Right renal pelvis (tissue), 4 donors: ENCODE data around the gene CCDC183. TPM values are rescaled to one million over a fixed set of nuclear protein-coding genes. Genes with fewer than 3 reads are reported as not detected.
"Not testable (repeated sequence)": the region's sequence is repeated elsewhere in the genome, so short reads cannot be mapped to it uniquely, and the experiment has no call there.

Source experiments
- DNase-seq, 4 donors: peaks; one replicate each; pipeline ENCODE4 v3.0.0-alpha.2; 2013; ENCODE audit warnings: low read depth in 4 of 4, low spot score in 3 of 4, missing footprints in 1 of 4
- polyA plus RNA-seq, 4 donors: library from polyadenylated mRNA; unstranded; fragments of 120-200 nt; gene quantifications; one replicate each; pipeline ENCODE4 v1.2.1, GENCODE V29; 2013; ENCODE audit not compliant: insufficient read length in 4 of 4

The CCDC183 gene
- polyA plus RNA-seq, 4 donors = 4.8 to 6.2 (median 5.2) TPM

- no peak for DNase-seq
These were observed 27.3 kb downstream of the CCDC183 start for GRCh38 chr9:136823136-136824046.

DNA sequence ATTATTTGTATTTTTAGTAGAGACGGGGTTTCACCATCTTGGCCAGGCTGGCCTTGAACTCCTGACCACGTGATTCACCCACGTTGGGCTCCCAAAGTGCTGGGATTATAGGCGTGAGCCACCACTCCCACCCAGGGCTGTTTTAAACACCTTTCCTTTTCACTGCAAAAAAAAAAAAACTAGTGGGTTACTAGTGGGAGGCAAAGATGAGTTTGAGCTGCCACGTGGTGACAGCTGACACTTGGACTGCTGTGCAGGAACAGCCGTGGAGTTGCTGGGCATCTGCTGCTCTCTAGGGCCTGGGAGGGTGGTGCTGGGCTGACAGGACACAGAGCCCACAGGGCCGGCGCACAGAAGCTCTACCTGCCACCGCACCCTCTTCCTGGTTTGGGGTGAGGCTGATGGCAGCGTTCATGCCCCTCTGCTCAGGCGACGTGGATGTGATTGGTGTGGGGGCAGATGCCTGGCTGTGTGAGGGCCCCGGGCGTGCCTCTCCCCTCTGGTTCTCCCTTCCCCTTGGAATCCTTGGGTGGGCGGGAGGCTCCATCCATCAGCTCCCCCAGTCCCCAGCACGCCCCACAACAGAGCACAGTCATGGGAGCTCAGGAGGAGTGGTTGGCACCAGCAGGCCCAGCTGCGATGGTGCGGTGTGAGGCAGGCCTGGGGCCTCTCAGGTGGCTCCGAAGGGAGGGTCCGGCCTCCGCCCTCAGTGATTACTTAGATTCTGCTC lies 28.5 kb downstream of the CCDC183 start:
- DNase-seq = no peak

- no peak for DNase-seq
These were observed 29.4 kb downstream of the CCDC183 start for GRCh38 chr9:136825295-136826187.

- no peak for DNase-seq
These were observed 30.0 kb downstream of the CCDC183 start for GRCh38 chr9:136826188-136826541.

- no peak for DNase-seq
These were observed 30.8 kb downstream of the CCDC183 start for GRCh38 chr9:136826703-136827582.

- DNase-seq = no peak
These were observed 31.8 kb downstream of the CCDC183 start for GRCh38 chr9:136827794-136828473.

DNA sequence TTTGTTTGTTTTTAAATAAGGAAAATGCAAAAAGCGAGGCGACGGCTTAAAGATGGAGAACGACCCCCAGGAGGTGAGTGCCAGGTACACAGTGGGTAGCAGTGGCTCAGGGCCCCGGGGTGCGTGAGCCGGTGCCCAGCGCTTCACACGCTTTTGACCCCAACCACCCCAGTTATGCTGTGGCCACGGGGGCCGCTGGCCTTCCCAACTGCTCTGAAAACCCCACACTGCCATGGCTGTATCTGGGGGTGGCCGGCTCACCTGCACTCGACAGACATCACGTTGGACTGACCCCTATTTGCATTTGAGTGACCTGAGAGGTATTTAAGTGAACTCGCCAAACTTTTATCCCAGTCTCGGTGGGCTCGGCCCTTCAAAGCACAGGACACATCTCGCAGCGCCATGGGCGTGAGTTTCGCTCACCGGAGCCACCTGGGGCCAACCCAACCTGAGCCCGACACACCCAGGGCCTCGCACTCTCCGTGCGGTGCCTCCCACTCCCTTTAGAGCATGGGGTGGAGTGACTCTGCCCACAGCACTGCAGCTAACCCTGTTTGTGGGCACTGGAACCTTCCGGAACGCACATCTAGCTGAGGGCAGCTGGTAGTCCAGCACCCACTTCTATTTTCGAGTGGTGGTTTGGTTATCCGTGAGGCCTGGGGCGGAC lies 32.5 kb downstream of the CCDC183 start:
- no peak for DNase-seq

DNA sequence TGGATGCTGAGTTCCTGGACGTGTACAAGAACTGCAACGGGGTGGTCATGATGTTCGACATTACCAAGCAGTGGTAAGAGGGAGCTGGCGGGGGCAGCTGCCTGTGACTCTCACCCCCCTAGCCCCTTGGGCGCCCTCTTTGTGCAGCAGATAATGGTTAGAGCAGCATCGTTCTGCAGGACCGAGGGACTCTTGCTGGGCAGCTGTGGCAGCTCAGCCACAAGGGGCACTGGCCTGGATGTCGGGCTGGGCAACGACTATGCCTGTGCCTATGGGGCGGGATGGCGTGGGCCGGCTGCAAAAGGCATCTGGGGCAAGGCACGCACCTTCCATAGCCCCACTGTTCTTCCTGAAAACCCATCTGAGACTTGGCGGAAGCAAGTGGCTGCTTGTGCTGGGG lies 33.3 kb downstream of the CCDC183 start:
- DNase-seq = no peak

GRCh38 chr9:136829981-136830885 lies 34.1 kb downstream of the CCDC183 start:
- DNase-seq = no peak

GRCh38 chr9:136831002-136831719 lies 35.0 kb downstream of the CCDC183 start:
- no peak for DNase-seq

- DNase-seq = no peak
These were observed 35.6 kb downstream of the CCDC183 start for GRCh38 chr9:136831720-136832104.

DNA sequence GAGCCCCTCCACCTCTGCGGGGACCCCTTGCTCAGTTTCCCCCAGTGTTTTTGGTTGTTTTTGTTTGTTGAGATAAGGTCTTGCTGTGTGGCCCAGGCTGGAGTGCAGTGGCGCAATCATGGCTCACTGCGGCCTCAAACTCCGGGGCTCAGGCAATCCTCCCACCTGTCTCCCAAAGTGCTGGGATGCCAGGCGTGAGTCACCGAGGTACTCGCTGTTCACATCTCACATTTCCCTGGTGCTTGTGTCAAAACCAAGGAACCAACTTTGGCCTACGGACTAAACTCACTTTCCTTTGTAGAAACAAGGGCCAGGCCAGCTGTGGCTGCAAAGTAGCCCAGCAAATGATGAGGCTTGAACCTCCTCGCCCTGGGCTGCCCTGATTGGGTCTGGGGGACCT lies 36.4 kb downstream of the CCDC183 start:
- DNase-seq = no peak

DNA sequence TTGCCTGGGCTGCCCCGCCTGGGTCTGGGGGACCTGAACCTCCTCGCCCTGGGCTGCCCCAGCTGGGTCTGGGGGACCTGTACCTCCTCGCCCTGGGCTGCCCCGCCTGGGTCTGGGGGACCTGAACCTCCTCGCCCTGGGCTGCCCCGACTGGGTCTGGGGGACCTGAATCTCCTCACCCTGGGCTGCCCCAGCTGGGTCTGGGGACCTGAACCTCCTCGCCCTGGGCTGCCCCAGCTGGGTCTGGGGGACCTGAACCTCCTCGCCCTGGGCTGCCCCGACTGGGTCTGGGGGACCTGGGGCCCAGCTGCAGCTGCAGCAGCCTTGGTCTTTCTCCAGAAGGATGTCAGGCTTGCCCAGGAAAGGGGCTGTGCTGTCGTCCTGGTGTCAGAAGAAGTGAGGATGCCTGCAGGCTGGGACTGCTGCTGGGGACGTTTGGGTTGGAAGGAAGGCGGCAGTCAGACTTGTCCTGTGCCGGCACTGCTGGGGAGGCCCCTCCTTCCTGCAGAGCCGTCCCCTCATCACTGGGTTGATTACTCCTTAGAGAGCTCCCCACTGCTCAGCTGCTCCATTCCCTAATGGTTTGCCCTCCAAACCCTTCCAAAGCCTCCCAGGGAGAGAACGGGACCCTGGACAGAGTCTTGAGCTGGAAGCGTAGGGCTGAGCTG lies 37.4 kb downstream of the CCDC183 start:
- DNase-seq = not testable (repeated sequence)

- DNase-seq = no peak
These were observed 39.2 kb downstream of the CCDC183 start for GRCh38 chr9:136835162-136835931.

DNA sequence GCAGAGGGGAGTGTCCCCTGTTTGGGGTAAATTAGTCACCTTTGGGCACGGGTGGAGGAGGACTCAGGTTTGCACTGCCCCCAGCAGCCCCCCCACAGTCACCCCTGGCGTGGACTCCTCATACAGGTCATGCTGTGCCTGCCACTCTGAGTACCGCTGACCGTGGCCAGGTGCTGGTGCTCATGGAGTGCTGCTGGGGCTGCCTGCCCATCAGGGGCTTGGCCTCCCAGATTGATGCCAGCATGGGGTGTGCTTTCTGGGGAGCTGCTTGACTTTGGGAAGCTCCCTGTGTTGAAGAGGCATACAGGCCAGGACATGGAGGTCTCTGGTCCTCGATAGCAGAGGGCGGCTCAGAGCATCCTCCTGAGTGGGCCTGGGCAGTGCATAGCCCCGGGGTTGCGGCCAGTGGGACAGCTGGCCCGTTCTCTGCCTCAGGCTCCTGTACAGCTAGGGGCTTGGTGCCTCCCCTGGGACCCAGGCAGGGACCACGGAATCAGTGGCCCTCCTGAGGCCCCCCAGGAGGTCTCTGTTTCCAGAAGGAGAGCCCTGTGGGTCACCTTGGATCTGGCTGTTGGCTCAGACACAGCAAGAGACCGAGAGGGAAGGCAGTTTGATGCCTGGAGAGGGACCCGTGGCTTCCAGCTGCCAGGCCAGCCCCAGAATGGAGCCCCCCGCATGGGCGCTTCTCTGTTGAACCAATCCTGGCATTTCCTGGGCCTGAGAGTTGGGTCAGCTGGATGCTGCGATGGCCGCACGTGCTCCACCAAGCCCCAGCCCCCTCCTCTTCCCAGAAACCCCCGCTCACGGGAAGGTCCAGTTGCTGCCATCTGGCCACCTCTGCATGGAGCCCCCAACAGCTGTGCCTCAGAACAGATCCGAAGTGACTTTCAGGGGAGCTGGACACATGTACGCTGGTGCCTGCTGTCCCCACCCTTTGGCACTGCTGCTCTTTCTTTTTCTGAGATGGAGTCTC lies 40.1 kb downstream of the CCDC183 start:
- no peak for DNase-seq
